ENCODE results near the gene C2CD4C.

DNA sequence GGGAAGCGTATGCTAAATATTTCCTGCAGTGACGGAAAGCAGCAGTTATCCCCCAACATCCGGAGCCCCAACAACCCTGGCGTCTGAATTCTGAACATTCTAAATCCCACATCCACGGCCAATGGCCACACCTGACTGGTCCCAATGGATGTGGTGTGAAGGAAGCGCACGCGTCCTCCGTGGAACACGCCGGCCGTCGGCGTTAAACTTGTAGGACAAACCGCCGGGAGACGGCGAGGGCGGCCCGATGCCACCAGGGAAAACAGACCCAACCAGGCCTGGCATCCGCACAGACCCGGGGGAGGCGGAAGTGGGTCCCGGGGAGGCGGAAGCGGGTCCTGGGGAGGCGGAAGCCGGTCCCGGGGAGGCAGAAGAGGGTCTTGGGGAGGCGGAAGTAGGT is 48.7 kb upstream of the C2CD4C start:
- TF ChIP-seq CTCF (conservative IDR thresholded peaks at IDR 0.05; ENCODE audit: low read depth, low read length) (no peak), EZH2phosphoT487 (IDR thresholded peaks at IDR 0.05; ENCODE audit: borderline replicate concordance, low read length) (no peak), EZH2 (IDR thresholded peaks at IDR 0.05; ENCODE audit: low read length, unreplicated experiment) (no peak)
